Peyer's patch (tissue), 4 donors: ENCODE results near the gene PHPT1. TPM values are rescaled to one million over a fixed set of nuclear protein-coding genes. Genes with fewer than 3 reads are reported as not detected.

Experiments
- DNase-seq, 3 donors: peaks; one replicate each; pipeline ENCODE4 v3.0.0-alpha.2; 2017 to 2019
- H3K27ac ChIP-seq, 4 donors: fragments of 200-600 bp; sonication (generic); one replicate each; pipeline ENCODE4 v1.5.1; 2016 to 2019
- H3K27me3 ChIP-seq, 2 donors: fragments of 200-600 bp; sonication (generic); one replicate each; pipeline ENCODE4 v1.5.1; 2019
- H3K36me3 ChIP-seq, 3 donors: fragments of 200-600 bp; sonication (generic); one replicate each; pipeline ENCODE4 v1.5.1; 2016 to 2019
- H3K4me1 ChIP-seq, 4 donors: fragments of 200-600 bp; sonication (generic); one replicate each; pipeline ENCODE4 v1.5.1; 2016 to 2019
- H3K4me3 ChIP-seq, 4 donors: fragments of 200-600 bp; sonication (generic); 1 replicate in 3 of 4; 2 replicates in 1 of 4; pipeline ENCODE4 v1.5.1; 2016 to 2019; ENCODE audit warnings: mild to moderate bottlenecking in 1 of 4
- H3K9me3 ChIP-seq, 4 donors: fragments of 200-600 bp; sonication (generic); one replicate each; pipeline ENCODE4 v1.5.1; 2016 to 2019; ENCODE audit warnings: mild to moderate bottlenecking in 1 of 4
- CTCF ChIP-seq, 6 experiments: fragments of 450-650 bp in 4 of 6; fragments of 200-600 bp in 2 of 6; sonication (generic) in 1 of 6; IDR thresholded peaks; one replicate each; pipeline ENCODE4 v1.5.1; 2017 to 2019; ENCODE audit warnings: antibody characterized with exemption in 6 of 6, mild to moderate bottlenecking in 3 of 6, moderate library complexity in 1 of 6
- POLR2A ChIP-seq, 2 donors: fragments of 450-650 bp; IDR thresholded peaks; one replicate each; pipeline ENCODE4 v1.5.1; 2017; ENCODE audit warnings: antibody characterized with exemption in 2 of 2, mild to moderate bottlenecking in 2 of 2, moderate library complexity in 2 of 2
- total RNA-seq, 4 donors: library from RNA; depleted of rRNA; stranded (reverse); fragments of >200 nt; gene quantifications; one replicate each; pipeline ENCODE4 v1.1.0, GENCODE V29; 2016

PHPT1 gene
- total RNA-seq, 4 donors from 2014 or later = 66.0 to 120 (median 96.5) TPM

GRCh38 chr9:136821826-136822544, 27.2 kb upstream of the PHPT1 start:
- TF ChIP-seq POLR2A (IDR thresholded peaks at IDR 0.05) (no peak), CTCF (IDR thresholded peaks at IDR 0.05) (no peak)
- H3K4me3 ChIP-seq = peak overlapping the region in 1 of 4 donors; percentile 43

GRCh38 chr9:136823136-136824046, 25.8 kb upstream of the PHPT1 start:
- no peak overlapping the region for H3K27ac ChIP-seq
- TF ChIP-seq POLR2A (IDR thresholded peaks at IDR 0.05) (no peak), CTCF (IDR thresholded peaks at IDR 0.05) (no peak)

More at GRCh38 chr9:136821826-136822544, 27.2 kb upstream of the PHPT1 start:
- Histone ChIP-seq H3K27me3 (no peaks in the 10 kb centered on the region), H3K36me3 (peaks cover 0 to 41% (median 0%) of the 10 kb centered on the region in 3 donors), H3K9me3 (no peaks in the 10 kb centered on the region), H3K27ac (no peak overlapping the region), H3K4me1 (peaks cover 0 to 6% (median 0%) of the 10 kb centered on the region in 4 donors)
- no peak for DNase-seq

GRCh38 chr9:136824496-136825225, 24.5 kb upstream of the PHPT1 start:
- H3K9me3 ChIP-seq = no peaks in the 10 kb centered on the region
- TF ChIP-seq CTCF (IDR thresholded peaks at IDR 0.05) = no peak
- no peak for TF ChIP-seq POLR2A (IDR thresholded peaks at IDR 0.05)
- H3K4me3 ChIP-seq = no peak overlapping the region
- no peaks in the 10 kb centered on the region for H3K27me3 ChIP-seq
- no peak for DNase-seq
- H3K27ac ChIP-seq = no peak overlapping the region
- H3K4me1 ChIP-seq = peaks cover 0 to 6% (median 0%) of the 10 kb centered on the region in 4 donors
- H3K36me3 ChIP-seq = peaks cover 0 to 63% (median 0%) of the 10 kb centered on the region in 3 donors

More at GRCh38 chr9:136823136-136824046, 25.8 kb upstream of the PHPT1 start:
- Histone ChIP-seq H3K4me3 (no peak overlapping the region), H3K27me3 (no peaks in the 10 kb centered on the region), H3K36me3 (peaks cover 0 to 51% (median 0%) of the 10 kb centered on the region in 3 donors), H3K9me3 (no peaks in the 10 kb centered on the region), H3K4me1 (peaks cover 0 to 6% (median 0%) of the 10 kb centered on the region in 4 donors)
- DNase-seq = no peak

GRCh38 chr9:136825295-136826187, 23.7 kb upstream of the PHPT1 start:
- H3K4me3 ChIP-seq = no peak overlapping the region
- no peak for TF ChIP-seq CTCF (IDR thresholded peaks at IDR 0.05)
- no peak for TF ChIP-seq POLR2A (IDR thresholded peaks at IDR 0.05)
- no peaks in the 10 kb centered on the region for H3K9me3 ChIP-seq
- no peaks in the 10 kb centered on the region for H3K27me3 ChIP-seq
- H3K4me1 ChIP-seq = peaks cover 0 to 6% (median 0%) of the 10 kb centered on the region in 4 donors
- H3K27ac ChIP-seq = no peak overlapping the region
- H3K36me3 ChIP-seq = peaks cover 0 to 72% (median 0%) of the 10 kb centered on the region in 3 donors
- no peak for DNase-seq
